Iris pigment epithelial cell (primary cell): Measurements from ENCODE around the gene ARSG.
"Not testable (repeated sequence)": the region's sequence is repeated elsewhere in the genome, so short reads cannot be mapped to it uniquely, and the experiment has no call there.

ENCODE experiments used
- DNase-seq: peaks from one replicate; pipeline ENCODE4 v3.0.0-alpha.2; 2011; ENCODE audit warnings: low read depth

Gene ARSG

DNA sequence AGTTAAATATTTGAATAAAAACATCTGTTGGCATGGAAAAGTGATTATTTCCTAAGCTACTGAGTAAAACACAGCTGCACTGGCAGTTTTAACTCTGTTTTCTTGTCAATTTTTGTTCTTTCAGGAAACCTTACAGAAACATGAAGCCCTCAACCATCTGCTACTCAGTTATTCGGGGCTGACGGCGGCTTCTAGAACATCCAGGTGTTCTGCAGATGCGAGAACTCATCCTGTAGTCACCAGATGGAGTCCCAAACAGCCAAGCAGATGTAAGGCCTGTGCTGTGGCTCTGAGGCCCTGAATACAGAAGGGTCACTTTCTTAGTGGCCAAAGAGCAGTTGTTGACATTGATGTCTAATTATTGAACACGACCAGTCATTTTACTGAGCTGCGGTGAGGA is 15.5 kb downstream of the ARSG start:
- no peak for DNase-seq

DNA sequence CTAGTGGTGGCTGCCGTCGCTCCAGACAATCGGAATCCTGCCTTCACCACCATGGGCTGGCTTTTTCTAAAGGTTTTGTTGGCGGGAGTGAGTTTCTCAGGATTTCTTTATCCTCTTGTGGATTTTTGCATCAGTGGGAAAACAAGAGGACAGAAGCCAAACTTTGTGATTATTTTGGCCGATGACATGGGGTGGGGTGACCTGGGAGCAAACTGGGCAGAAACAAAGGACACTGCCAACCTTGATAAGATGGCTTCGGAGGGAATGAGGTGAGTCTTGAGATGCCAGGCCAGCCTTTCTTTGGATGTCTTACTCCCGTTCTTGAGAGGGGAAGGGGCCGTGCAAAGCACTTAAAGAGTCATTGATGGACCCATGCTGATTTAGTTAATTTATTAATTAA is 16.1 kb downstream of the ARSG start:
- no peak for DNase-seq

- not testable (repeated sequence) for DNase-seq
Observed at GRCh38 chr17:68308486-68308885, 17.2 kb downstream of the ARSG start.

DNA sequence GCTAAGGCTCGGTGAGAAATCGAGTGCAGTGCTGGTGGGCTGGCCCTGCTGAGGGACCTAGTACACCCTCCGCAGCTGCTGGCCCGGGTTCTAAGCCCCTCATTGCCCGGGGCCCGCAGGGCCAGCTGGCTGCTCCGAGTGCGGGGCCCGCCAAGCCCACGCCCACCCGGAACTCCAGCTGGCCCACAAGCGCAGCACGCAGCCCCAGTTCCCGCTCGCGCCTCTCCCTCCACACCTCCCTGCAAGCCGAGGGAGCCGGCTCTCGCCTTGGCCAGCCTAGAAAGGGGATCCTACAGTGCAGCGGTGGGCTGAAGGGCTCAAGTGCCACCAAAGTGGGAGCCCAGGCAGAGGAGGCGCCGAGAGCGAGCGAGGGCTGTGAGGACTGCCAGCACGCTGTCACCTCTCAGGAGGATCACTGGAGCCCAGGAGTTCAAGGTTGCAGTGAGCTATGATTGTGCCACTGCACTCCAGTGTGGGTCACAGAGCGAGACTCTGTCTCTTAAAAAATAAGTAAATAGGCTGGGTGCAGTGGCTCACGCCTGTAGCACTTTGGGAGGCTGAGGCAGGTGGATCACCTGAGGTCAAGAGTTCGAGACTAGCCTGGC is 17.9 kb downstream of the ARSG start:
- DNase-seq = not testable (repeated sequence)

DNA sequence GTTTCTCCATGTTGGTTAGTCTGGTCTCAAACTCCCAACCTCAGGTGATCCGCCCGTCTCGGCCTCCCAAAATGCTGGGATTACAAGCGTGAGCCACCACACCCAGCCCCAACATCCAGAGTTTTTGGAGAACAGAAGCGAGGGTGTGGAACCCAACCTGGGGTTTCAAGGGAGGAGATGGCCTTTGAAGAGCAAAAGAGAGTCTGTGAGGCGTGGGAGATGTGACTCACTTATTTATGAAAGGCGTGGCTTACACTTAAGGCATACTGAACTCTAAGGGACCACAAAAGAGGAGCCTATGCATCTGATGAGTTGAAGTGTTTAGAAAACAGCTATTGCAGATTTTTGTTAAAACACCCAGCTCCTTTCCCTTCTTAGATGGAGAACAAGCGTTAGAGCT is 18.9 kb downstream of the ARSG start:
- DNase-seq = peak; percentile 64

DNA sequence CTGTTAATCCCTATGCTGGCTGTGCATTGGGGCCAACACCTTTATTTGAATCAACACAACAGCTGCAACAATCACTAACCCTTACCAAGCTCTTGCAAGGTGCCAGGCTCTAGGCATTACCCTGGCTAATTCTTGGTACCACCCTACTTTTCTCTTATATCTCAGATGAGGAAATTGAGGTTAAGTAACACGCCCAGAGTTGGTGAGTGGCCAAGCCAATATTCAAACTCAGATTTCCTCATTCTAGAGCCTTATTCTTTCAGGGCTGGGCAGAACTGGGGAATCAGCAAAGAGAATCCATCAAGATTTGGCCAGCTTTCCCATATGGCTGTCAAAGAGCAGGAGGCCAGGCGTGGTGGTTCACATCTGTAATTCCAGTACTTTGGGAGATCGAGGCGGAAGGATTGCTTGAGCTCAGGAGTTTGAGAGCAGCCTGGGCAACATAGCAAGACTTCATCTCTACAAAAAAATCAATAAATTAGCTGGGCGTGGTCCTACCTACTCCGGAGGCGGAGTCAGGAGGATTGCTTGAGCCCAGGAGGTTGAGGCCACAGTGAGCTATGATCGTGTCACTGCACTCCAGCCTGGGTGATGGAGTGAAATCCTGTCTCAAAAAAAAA is 23.7 kb downstream of the ARSG start:
- DNase-seq = peak; percentile 30

DNA sequence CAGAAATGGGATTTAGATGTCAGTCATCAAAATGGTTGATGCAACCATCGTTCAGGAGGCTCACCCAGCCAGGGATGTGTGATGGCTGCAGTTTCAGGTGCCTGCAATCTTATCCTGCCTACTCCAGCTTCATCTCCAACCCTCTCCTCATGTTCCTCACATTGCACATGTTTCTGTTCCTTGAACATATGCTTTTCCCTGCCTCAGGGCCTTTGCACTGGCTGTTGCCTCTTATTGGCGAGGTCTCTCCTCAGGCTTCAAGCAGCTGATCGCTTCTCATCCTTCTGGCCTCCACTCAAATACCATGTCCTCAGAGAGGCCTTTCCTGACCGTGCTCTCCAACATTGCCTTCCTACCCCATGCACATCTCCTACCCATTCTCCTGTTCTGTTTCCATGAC is 24.6 kb downstream of the ARSG start:
- DNase-seq = no peak

DNA sequence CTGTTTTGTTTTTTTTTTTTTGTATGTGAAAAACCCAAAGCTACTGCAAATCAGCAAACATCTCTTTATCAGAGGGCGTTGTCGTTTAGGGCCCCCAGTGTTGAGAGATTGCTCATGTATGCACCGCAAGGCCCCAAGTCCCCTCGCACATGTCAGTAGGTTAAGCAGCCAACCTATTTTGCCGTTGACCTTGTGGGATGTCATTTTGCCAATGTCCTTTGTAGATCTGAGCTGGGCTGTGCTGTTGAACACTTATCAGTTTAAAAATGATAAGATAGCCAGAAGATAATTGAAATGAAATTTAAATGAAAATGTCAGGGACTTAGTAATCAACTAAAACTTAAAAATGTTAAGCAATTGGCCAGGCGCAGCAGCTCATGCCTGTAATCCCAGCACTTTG is 26.2 kb downstream of the ARSG start:
- DNase-seq = no peak

DNA sequence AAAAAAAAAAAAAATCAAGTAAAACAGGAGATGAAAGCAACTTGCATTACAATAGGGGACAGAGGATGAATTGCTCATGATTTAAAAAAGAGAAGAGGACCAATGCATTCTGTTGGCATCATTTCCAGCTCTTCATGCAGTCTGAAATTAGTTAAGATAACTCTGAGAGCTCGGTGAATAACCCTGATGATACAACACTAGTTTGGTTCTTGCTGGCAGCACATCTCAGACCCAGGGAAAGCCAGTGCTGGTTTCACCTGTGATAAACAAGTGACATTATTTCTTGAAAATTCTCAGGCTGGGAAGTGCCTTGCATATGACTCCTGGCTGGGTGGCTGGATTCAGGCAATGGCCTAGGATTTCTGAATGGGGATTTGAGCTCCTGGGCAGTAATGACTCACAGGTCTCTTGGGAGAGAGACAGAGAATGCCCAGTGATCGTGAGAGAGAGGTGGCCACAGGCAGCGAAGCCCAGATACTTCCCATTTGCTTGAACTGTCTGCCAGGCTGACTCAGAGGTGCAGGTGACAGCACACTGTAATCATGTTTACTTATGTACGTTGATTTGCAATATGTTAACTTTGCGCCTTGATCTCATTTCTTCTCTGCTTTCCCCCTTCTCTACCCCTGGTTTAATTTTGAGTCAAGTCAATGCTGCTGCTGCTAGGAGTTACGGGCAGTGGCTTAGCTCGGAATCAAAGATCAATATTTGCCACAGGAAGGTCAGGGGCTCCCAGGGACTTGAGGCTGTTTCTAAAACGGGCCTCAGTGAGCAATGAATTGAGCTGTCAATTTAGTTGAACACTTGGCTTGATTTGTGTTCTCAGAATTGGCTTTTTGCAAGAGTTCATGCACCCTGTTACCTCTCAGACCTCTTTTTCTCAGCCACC is 27.1 kb downstream of the ARSG start:
- DNase-seq = peak; percentile 57

GRCh38 chr17:68319410-68320162 is 28.3 kb downstream of the ARSG start:
- no peak for DNase-seq

DNA sequence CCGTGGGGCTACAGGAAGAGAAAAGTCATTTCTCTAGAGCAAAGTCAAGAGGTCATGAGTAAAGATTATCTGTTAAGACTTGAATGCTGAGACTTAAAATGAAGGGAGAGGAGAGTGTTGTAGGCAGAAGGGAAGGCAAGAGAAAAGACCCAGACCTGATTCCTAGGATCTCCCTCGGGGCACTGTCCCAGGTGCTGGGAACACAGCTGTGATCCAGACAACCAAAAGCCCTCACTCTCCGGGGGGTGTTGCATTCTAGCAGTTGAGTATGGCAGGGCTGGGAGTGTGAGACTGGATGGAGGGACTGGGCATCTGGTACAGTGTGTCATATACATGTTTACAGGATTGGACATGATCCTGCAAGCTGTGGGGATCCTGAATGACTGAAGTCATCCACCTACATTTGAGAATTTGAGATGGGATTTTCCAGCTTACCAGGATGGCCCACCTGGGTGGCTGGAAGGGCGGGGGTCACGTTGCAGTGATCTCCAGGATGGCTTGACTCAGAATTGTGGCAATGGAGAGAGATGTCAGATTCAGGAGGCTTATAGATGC is 29.1 kb downstream of the ARSG start:
- DNase-seq = no peak

DNA sequence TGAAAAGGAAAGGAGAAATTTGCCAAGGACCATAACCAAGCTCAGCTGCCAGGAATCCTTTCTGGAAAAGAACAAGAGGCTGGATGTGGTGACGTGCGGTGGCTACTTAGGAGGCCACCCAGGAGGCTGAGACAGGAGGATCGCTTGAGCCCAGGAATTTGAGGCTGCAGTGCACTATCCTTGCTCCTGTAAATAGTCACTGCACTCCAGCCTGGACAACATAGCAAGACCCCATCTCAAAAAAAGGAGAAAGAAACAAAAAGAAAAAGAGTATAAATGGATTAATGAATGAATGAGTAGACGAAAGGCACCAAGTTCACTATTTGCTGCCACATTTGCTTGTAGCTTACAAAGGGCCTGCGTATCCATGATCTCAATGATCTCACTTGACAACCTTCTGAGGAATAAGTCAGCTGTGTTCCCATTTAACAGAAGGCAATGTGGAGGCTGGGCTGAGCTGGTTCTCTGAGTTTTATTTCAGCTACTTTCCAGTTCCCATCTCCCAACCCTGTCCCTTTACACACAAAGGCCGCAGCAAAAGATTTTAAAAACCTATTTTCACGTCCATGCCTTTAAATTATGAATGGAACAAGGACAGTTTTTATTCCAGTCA is 29.8 kb downstream of the ARSG start:
- no peak for DNase-seq

DNA sequence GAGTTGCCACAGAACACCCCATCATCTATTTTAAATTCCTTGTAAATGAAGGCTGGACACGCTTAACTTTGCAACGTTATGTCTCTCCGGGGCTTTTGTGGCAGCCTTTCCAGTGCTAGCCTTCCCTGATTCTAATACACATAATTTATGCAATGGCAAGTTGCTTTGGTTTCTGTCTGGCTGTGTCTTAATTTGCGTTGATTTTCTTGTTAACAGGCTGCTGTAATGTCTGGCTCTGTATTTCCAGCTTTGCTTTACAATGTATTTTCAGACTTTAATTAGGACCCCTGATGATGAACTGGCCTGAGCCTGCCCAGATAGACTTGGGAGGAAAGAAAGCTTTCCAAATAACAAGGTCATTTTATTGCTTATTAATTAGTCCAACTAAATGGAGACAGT is 30.3 kb downstream of the ARSG start:
- DNase-seq = no peak

- no peak for DNase-seq
Observed at GRCh38 chr17:68322630-68323029, 31.3 kb downstream of the ARSG start.

GRCh38 chr17:68324114-68324513 is 32.8 kb downstream of the ARSG start:
- no peak for DNase-seq

DNA sequence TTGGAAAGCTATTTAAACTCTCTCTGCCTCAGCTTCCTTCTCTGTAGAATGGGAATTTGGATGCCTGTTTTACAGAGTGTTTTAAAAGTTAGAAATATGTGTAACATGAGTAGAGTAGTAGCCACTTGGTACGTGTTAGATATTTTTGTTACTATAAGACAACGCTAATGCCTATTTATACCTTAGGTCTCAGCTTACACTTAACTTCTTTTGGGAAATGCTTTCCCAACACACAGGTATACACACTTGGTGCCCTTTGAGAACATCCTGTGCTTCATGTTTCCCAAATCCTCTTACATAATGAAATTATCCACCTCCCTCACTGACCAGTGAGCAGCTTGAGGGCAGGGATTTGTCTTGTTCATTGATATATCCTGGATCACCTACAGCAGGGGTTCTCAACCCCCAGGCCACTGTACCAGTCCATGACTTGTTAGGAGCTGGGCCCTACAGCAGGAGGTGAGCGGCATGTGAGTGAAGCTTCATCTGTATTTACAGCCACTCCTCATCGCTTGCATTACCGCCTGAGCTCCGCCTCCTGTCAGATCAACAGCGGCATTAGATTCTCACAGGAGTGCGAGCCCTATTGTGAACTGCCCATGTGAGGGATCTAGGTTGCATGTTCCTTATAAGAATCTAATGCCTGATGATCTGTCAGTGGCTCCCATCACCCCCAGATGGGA is 33.5 kb downstream of the ARSG start:
- DNase-seq = no peak

GRCh38 chr17:68325961-68326360 is 34.7 kb downstream of the ARSG start:
- DNase-seq = no peak

DNA sequence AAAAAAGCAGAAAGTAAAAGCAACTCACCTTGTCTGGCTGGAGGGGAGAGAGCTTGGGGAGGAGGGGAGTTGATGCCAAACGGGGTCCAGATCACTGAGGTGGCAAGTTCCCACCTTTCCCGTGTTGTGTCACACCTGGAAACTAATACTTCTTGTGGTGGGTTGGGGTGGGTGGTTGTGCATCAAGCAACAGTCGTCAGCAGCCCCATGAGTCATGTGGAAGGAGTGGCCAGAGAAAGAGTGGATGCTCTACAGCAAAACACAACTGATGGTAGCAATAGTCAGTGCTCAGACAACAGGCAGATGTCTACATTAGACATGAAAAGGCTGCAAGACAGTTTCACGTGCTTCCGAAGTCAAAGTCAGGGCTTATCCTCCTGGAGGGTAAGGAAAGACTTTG is 35.4 kb downstream of the ARSG start:
- peak; percentile 29 for DNase-seq

DNA sequence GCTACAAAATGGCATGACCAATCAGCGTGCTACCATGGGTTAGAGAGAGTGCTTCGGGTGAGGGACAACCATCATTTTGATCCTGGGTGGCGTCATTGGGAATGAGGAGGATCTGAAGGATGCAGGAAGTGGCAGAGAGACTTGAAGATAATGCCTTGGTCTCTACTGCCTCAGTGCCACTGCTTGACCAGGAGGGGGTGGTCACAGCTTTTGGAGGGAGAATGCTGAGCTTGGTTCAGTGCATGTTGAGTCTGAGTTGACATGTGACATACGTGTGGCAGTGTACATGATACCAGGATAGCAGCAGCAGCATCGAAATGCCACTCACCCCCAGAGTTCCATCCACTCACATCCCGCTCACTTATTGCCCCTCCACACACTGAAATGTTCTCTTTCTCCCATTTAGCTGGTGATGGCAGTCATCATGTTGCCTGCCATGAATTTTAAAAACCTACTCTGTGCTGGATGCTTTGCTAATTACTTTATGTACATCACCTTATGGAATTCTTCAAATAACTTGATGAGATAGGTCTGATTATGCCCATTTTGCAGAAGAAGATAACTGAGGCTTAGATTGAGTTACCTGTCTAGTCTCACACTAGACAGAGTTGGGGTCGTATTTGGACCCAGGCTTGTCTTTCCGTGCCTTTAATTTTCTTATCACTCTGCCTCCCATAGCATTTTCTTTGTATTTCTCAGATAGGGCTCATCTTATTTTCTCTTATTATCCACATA is 36.7 kb downstream of the ARSG start:
- no peak for DNase-seq

DNA sequence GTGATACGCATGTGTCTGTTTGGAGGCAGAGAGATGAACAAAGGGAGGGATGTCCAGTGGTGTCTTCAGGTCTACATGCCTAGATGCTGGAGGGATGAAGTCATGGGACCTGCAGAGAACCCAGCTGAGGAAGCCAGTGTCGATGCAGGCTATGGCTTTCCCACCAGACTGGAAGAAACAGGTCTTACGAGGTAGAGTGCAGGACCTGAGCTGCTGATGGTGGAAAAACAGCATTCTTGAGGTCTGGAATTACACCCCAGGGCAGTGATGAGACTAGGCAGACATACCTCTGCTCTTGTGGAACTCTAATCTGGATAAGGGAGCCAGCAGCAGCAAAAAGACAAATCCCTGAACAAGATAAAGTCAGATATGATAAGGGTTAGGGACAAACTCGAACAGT is 37.4 kb downstream of the ARSG start:
- peak; percentile 42 for DNase-seq
